ENCODE measurements around the gene PRRC2A. TPM values are rescaled to one million over a fixed set of nuclear protein-coding genes. Genes with fewer than 3 reads are reported as not detected.

PRRC2A gene
- polyA plus RNA-seq, 2 of the 4 experiments (the other 2 are of a cell fraction): 28.0 to 61.1 TPM

- no peak for TF ChIP-seq KDM5A (IDR thresholded peaks at IDR 0.05)
Measured at GRCh38 chr6:31662124-31662723, 41.7 kb downstream of the PRRC2A start (continued).

DNA sequence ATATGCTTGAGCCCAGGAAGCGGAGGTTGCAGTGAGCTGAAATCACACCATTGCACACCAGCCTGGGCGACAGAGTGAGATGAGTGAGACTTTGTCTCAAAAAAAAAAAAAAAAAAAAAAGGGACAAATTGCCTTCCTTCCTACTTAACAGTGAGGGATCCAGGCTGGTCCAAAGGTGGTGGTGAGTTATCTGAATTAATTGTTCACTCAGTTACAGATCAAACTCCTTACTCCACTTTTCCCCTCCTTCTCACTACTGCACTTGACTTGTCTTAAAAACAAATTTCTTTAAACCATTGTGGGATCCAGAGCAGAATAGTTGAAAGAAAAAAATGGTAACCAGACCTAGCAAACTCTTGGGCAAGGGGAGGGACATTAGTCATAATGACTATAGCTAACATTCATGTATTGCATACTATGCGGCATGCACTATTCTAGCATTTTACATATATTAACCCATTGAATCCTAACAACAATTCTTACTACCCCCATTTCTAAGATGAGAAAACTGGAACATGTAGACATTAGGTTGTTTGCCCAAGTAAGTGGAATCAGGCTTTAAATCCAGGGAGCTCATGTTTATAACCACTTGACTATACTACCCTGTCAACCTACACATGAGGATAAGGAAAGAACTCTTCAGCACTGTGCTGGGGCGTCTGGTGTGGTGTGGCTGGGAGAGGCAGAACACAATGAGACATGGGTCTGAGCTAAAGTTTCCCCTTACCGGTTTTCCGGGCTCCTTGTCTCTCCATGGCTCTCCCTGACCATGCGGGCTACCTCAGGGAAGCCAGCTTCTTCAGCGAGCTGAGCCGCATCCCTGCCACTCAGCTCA is 42.8 kb downstream of the PRRC2A start:
- ChIA-PET CTCF (interaction anchor here (0.5 to 1.9 kb wide), 6 partner anchors 10 to 201 kb away, joined by 3 to 12 read pairs (median 4); partner anchors contain the start of genes BAG6 and LY6G5C), POLR2A (interaction anchor here (0.7 to 2.5 kb wide), 3 partner anchors 11 to 144 kb away, joined by 4 to 14 read pairs (median 5); partner anchors contain the start of gene BAG6)
- ATAC-seq (no peak), DNase-seq (ENCODE audit: low read depth in 1 of 2, low spot score in 1 of 2) (no peak), FAIRE-seq (no peak)
- Histone ChIP-seq H3K9me3 (no peaks in the 10 kb centered on the region), H3K27ac (peak overlapping the region in 1 of 2 experiments; percentile 97; a peak in 2 of 6 replicates), H3K4me3 (no peak overlapping the region), H3K4me2 (peak overlapping the region; percentile 94; the same call in 2 of the 3 replicates), H3K4me1 (peaks cover 38% of the 10 kb centered on the region)
- TF ChIP-seq HES2 (IDR thresholded peaks at IDR 0.05): no peak
- TF ChIP-seq EHMT2 (IDR thresholded peaks at IDR 0.05; ENCODE audit: low read depth): no peak
- no peak for TF ChIP-seq CHD4 (IDR thresholded peaks at IDR 0.05; ENCODE audit: borderline replicate concordance)
- TF ChIP-seq MAFK (IDR thresholded peaks at IDR 0.05; ENCODE audit: partially characterized antibody): no peak
- no peak for TF ChIP-seq CHD2 (IDR thresholded peaks at IDR 0.05; ENCODE audit: low read length, partially characterized antibody)
- TF ChIP-seq USF2 (IDR thresholded peaks at IDR 0.05): no peak
- 90% methylated on average over 4 of the region's 9 CpGs for WGBS (ENCODE audit: missing lambda C conversion rate)

DNA sequence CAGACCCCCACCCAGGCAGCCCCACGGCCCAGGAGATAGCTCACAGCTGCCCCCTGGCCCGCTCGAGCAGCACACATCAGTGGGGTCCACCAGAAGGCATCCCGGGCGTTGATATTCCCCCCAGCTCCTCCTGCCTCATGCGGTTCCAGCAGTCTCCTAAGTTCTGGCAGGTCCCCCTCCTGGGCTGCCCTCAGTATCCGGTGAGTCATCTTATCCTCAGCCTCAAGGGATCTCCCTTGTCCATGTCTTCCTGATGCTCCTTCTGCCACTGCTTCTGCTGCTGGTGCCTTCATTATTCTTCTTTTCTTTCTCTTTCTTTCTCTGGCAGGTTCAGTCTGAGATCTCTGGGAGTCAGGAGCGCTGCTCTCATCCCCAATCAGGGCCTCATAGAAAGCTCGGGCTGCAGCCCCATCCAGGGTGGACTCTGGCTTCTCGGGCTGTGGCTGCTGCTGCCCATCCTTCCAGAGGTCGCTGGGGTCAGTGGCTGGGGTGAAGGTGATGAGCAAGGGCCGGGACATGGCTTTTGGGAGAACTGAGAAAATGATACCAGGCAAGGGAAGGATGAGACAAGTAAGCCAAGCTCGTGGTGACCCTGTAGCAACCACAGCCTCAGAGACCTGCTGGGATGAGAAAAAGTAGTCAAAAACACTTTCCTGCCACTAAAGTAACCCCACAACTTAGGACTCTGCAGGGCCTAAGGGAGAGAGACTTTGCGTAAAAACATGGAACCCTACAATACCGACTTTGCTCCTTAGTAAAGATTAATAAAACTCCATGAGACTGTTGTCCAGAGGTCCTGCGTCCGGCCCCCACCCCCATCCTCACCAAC is 43.7 kb downstream of the PRRC2A start:
- WGBS (ENCODE audit: missing lambda C conversion rate): 46% methylated on average over 11 of the region's 17 CpGs
- no peak for ATAC-seq
- ChIA-PET POLR2A (interaction anchor here (0.6 to 2.5 kb wide), 5 partner anchors 12 to 231 kb away, joined by 4 to 14 read pairs (median 7); partner anchors contain the start of genes BAG6, HSPA1A, HSPA1B and HSPA1L), CTCF (interaction anchor here (0.7 to 1.9 kb wide), 5 partner anchors 11 to 200 kb away, joined by 3 to 12 read pairs (median 4); partner anchors contain the start of genes BAG6 and LY6G5C)
- FAIRE-seq: no peak
- Histone ChIP-seq H3K27ac (peak overlapping the region; percentile 90 to 97), H3K9me3 (no peaks in the 10 kb centered on the region), H3K4me3 (peak overlapping the region; percentile 83), H3K4me2 (peak overlapping the region; percentile 94), H3K4me1 (peaks cover 30% of the 10 kb centered on the region)
- TF ChIP-seq ELK1 (IDR thresholded peaks at IDR 0.05; ENCODE audit: low read depth, low read length): no peak
- no peak for TF ChIP-seq GATA3 (IDR thresholded peaks at IDR 0.05; ENCODE audit: borderline replicate concordance)
- no peak for TF ChIP-seq BCL3 (IDR thresholded peaks at IDR 0.05)
- TF ChIP-seq CHD2 (IDR thresholded peaks at IDR 0.05; ENCODE audit: low read length, partially characterized antibody): no peak
- TF ChIP-seq ATOH8 (CRISPR knock-in tag; IDR thresholded peaks at IDR 0.05; ENCODE audit: low read depth): no peak
- TF ChIP-seq CBX2 (IDR thresholded peaks at IDR 0.05; ENCODE audit: borderline replicate concordance, low read depth): no peak
- TF ChIP-seq PHF8 (IDR thresholded peaks at IDR 0.05; ENCODE audit: borderline replicate concordance, low read depth): 0 out of 2 replicates have a peak, but pooled peaks have one; percentile 3
- TF ChIP-seq PBX3 (IDR thresholded peaks at IDR 0.05): no peak
- no peak for TF ChIP-seq TP53 (CRISPR knock-in tag; IDR thresholded peaks at IDR 0.05)
- TF ChIP-seq TFCP2L1 (CRISPR knock-in tag; IDR thresholded peaks at IDR 0.05): no peak
- TF ChIP-seq NPAS2 (CRISPR knock-in tag; IDR thresholded peaks at IDR 0.05; ENCODE audit: borderline replicate concordance): no peak
- TF ChIP-seq HOXB13 (CRISPR knock-in tag; IDR thresholded peaks at IDR 0.05; ENCODE audit: low read depth): no peak
- no peak for TF ChIP-seq JUN (IDR thresholded peaks at IDR 0.05)
- TF ChIP-seq ZNF302 (CRISPR knock-in tag; IDR thresholded peaks at IDR 0.05): no peak
- TF ChIP-seq FOSL2 (IDR thresholded peaks at IDR 0.05): no peak
- TF ChIP-seq FOSL2 (CRISPR knock-in tag; IDR thresholded peaks at IDR 0.05): peak; percentile 28
- TF ChIP-seq RFX5 (IDR thresholded peaks at IDR 0.05): no peak
- TF ChIP-seq NR3C1 (IDR thresholded peaks at IDR 0.05): no peak
- no peak for DNase-seq (ENCODE audit: low read depth in 1 of 2, low spot score in 1 of 2)
